Suprapubic skin (tissue), 4 donors: ENCODE data around the gene TELO2. TPM values are rescaled to one million over a fixed set of nuclear protein-coding genes. Genes with fewer than 3 reads are reported as not detected.

Source experiments
- DNase-seq, 2 donors: peaks; one replicate each; pipeline ENCODE4 v3.0.0-alpha.2; 2019; ENCODE audit warnings: low spot score in 2 of 2
- H3K27ac ChIP-seq: fragments of 200-600 bp; sonication (generic); one replicate; pipeline ENCODE4 v1.5.1; 2019
- H3K27me3 ChIP-seq: fragments of 200-600 bp; sonication (generic); one replicate; pipeline ENCODE4 v1.5.1; 2019
- H3K36me3 ChIP-seq: fragments of 200-600 bp; sonication (generic); one replicate; pipeline ENCODE4 v1.5.1; 2019
- H3K4me1 ChIP-seq: fragments of 200-600 bp; sonication (generic); one replicate; pipeline ENCODE4 v1.5.1; 2019
- H3K4me3 ChIP-seq: fragments of 200-600 bp; sonication (generic); one replicate; pipeline ENCODE4 v1.5.1; 2019; ENCODE audit warnings: mild to moderate bottlenecking
- H3K9me3 ChIP-seq: fragments of 200-600 bp; sonication (generic); one replicate; pipeline ENCODE4 v1.5.1; 2019
- CTCF ChIP-seq, 2 donors: fragments of 200-600 bp in 1 of 2; fragments of 450-650 bp in 1 of 2; sonication (generic) in 1 of 2; IDR thresholded peaks; one replicate each; pipeline ENCODE4 v1.5.1; 2016 to 2019; ENCODE audit warnings: antibody characterized with exemption in 2 of 2, mild to moderate bottlenecking in 1 of 2, moderate library complexity in 1 of 2
- EP300 ChIP-seq: sonication (generic); formaldehyde crosslinking; IDR thresholded peaks from one replicate; pipeline ENCODE4 v1.6.1; 2017; ENCODE audit warnings: antibody characterized with exemption
- POLR2A ChIP-seq, 2 donors: fragments of 450-650 bp; IDR thresholded peaks; one replicate each; pipeline ENCODE4 v1.6.1; 2017; ENCODE audit warnings: antibody characterized with exemption in 2 of 2, mild to moderate bottlenecking in 2 of 2, moderate library complexity in 2 of 2
- POLR2AphosphoS5 ChIP-seq, 3 donors: sonication (generic); formaldehyde crosslinking; IDR thresholded peaks; one replicate each; pipeline ENCODE4 v1.6.1; 2017; ENCODE audit warnings: antibody characterized with exemption in 3 of 3
- WGBS: methylation state at CpG from one replicate; pipeline ENCODE4 v1.1.5; 2018; 5-methylcytosine and 5-hydroxymethylcytosine counted together
- total RNA-seq, 4 donors: library from RNA; depleted of rRNA; stranded (reverse); fragments of >200 nt; gene quantifications; one replicate each; pipeline ENCODE4 v1.1.0, GENCODE V29; 2016

Gene TELO2
- total RNA-seq, 4 donors from 2014 or later = 28.1 to 86.1 (median 35.2) TPM

GRCh38 chr16:1458336-1458976 lies 34.7 kb upstream of the TELO2 start:
- DNase-seq = no peak
- H3K4me1 ChIP-seq = no peaks in the 10 kb centered on the region
- no peak overlapping the region for H3K27ac ChIP-seq
- no peak for TF ChIP-seq POLR2A (IDR thresholded peaks at IDR 0.05)
- no peak for TF ChIP-seq CTCF (IDR thresholded peaks at IDR 0.05)
- no peak for TF ChIP-seq EP300
- TF ChIP-seq POLR2AphosphoS5 (IDR thresholded peaks at IDR 0.05) = no peak
- H3K27me3 ChIP-seq = no peaks in the 10 kb centered on the region
- no peaks in the 10 kb centered on the region for H3K9me3 ChIP-seq
- H3K36me3 ChIP-seq = peaks cover 79% of the 10 kb centered on the region
- H3K4me3 ChIP-seq = no peak overlapping the region
- 90% methylated on average over 8 of the region's 26 CpGs for WGBS

GRCh38 chr16:1458977-1459341 lies 34.2 kb upstream of the TELO2 start:
- H3K4me1 ChIP-seq = no peaks in the 10 kb centered on the region
- H3K27ac ChIP-seq = no peak overlapping the region
- no peak for TF ChIP-seq EP300
- TF ChIP-seq POLR2AphosphoS5 (IDR thresholded peaks at IDR 0.05) = no peak
- no peak for TF ChIP-seq POLR2A (IDR thresholded peaks at IDR 0.05)
- TF ChIP-seq CTCF (IDR thresholded peaks at IDR 0.05) = no peak
- no peaks in the 10 kb centered on the region for H3K27me3 ChIP-seq
- 88% methylated on average over 3 of the region's 14 CpGs for WGBS
- peaks cover 74% of the 10 kb centered on the region for H3K36me3 ChIP-seq
- DNase-seq = no peak
- no peak overlapping the region for H3K4me3 ChIP-seq
- no peaks in the 10 kb centered on the region for H3K9me3 ChIP-seq

- Histone ChIP-seq H3K27ac (no peak overlapping the region), H3K9me3 (no peaks in the 10 kb centered on the region), H3K4me1 (no peaks in the 10 kb centered on the region), H3K27me3 (no peaks in the 10 kb centered on the region), H3K4me3 (no peak overlapping the region), H3K36me3 (peaks cover 64% of the 10 kb centered on the region)
- DNase-seq = no peak
- TF ChIP-seq POLR2A (IDR thresholded peaks at IDR 0.05) = no peak
- no peak for TF ChIP-seq POLR2AphosphoS5 (IDR thresholded peaks at IDR 0.05)
- no peak for TF ChIP-seq CTCF (IDR thresholded peaks at IDR 0.05)
- TF ChIP-seq EP300 = no peak
- WGBS = 80% methylated on average over 10 of the region's 10 CpGs
Measured at GRCh38 chr16:1459967-1460366, 33.2 kb upstream of the TELO2 start.

GRCh38 chr16:1460602-1461138 lies 32.5 kb upstream of the TELO2 start:
- H3K27ac ChIP-seq = no peak overlapping the region
- WGBS = 94% methylated on average over 26 of the region's 30 CpGs
- no peaks in the 10 kb centered on the region for H3K9me3 ChIP-seq
- TF ChIP-seq CTCF (IDR thresholded peaks at IDR 0.05) = no peak
- TF ChIP-seq EP300 = no peak
- TF ChIP-seq POLR2AphosphoS5 (IDR thresholded peaks at IDR 0.05) = no peak
- TF ChIP-seq POLR2A (IDR thresholded peaks at IDR 0.05) = no peak
- peaks cover 57% of the 10 kb centered on the region for H3K36me3 ChIP-seq
- no peak overlapping the region for H3K4me3 ChIP-seq
- peak in 1 of 2 donors; percentile 71 for DNase-seq
- no peaks in the 10 kb centered on the region for H3K27me3 ChIP-seq
- H3K4me1 ChIP-seq = no peaks in the 10 kb centered on the region

- H3K27ac ChIP-seq = no peak overlapping the region
- H3K4me3 ChIP-seq = no peak overlapping the region
- peaks cover 52% of the 10 kb centered on the region for H3K36me3 ChIP-seq
- no peaks in the 10 kb centered on the region for H3K27me3 ChIP-seq
- H3K9me3 ChIP-seq = no peaks in the 10 kb centered on the region
- no peaks in the 10 kb centered on the region for H3K4me1 ChIP-seq
- TF ChIP-seq POLR2A (IDR thresholded peaks at IDR 0.05) (no peak), CTCF (IDR thresholded peaks at IDR 0.05) (no peak), POLR2AphosphoS5 (IDR thresholded peaks at IDR 0.05) (no peak), EP300 (no peak)
- DNase-seq = no peak
- WGBS = 93% methylated on average over 6 of the region's 24 CpGs
Measured at GRCh38 chr16:1461146-1461545, 32.0 kb upstream of the TELO2 start.
